T-helper 22 cell (primary cell): ENCODE data around the gene SEMA4C.
"Not testable (repeated sequence)": the region's sequence is repeated elsewhere in the genome, so short reads cannot be mapped to it uniquely, and the experiment has no call there.

ENCODE experiments used
- DNase-seq: peaks from one replicate; pipeline ENCODE4 v3.0.0-alpha.2; 2020; ENCODE audit warnings: low read depth

Gene SEMA4C

GRCh38 chr2:96866586-96866985, 3.3 kb downstream of the SEMA4C start:
- DNase-seq = no peak

GRCh38 chr2:96866149-96866548, 3.7 kb downstream of the SEMA4C start:
- no peak for DNase-seq

GRCh38 chr2:96865654-96866053, 4.2 kb downstream of the SEMA4C start:
- no peak for DNase-seq

DNA sequence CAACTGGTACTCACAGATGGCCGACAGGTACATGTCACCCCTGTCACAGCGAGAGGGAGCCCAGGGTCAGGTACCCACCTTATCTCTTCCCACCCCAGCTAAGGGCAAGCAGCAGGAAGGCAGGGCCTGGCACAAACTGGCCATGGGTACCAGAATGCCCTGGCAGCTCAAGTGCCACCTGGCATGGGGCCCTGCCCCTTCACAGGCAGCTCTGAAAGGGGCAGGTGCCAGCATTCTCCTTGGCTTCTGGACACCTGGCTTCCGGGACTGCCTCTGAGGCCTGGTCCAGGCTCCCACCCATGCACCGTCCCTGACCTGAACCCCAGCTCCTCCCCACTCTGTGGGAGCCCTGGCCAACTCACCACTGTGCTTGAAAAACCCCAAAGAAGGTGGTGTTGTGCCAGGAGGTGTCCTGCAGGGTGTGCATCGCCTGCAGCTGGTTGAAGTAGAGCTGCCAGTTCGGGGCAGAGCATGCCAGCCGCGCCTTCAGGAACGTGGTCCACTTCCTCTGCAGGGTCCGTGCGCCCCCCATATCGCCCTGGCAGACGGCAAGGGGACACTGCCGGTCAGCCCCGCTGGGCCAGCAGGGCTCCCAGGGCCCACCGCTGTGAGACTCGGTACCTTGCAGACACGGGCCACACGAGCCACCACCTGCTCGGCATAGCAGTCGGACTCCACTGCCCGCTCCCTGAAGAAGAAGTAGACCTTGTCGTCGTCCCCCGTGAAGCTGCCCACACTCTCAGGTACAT, 5.4 kb downstream of the SEMA4C start:
- DNase-seq = no peak

DNA sequence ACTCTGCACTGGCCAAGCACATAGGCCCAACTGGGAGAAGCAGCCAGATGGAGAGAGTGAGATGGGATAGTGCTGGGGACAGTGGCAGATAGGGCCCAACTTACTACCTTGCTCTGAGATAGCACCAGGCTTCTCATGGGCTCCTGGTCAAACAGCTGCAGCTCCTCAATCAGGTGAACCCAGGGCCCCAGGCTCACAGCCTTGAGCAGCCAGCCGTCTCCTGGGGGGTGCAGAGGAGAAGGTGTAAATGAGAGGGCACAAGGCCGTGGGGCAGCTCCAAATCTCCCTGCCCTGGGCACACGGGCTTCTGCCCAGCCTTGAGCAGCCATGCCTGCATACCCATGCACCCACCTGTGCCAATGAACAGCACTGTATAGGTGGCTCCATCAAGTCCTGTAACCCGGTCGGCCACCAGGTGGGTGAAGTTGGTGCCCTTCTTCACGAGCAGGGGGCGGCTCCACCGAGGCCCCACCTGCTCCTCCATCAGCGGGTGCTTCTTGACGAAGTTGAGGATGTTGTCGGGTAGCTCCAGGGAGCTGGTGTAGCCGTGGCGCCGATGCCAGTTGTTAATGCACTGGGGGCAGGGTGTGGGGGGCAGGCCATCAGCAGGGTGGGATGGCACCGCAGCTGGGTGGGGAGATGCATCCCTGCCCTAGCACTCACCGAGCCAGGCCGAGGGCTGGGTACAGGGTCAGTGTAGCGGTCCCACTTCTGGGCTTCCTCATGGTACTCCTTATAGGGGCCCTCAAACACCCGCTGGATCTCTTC, 6.1 kb downstream of the SEMA4C start:
- no peak for DNase-seq

DNA sequence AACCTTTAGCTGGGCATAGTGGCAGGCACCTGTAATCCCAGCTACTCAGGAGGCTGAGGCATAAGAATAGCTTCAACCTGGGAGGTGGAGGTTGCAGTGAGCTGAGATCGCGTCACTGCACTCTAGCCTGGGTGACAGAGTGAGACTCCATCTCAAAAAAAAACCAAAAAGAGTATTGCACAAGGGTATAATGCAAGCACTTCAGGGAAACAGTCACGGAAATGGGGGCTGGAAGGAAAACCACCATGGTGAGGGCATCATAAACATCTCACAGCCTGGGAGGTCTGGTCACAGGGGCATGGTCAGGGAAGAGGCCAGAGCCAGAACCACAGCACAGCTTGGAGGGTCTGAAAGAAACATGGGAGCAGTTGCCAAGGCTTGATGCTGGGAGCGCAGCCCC, 6.8 kb downstream of the SEMA4C start:
- not testable (repeated sequence) for DNase-seq

- no peak for DNase-seq
These were observed 8.8 kb downstream of the SEMA4C start for GRCh38 chr2:96861074-96861473.

- no peak for DNase-seq
These were observed 9.5 kb downstream of the SEMA4C start for GRCh38 chr2:96860065-96861029.

DNA sequence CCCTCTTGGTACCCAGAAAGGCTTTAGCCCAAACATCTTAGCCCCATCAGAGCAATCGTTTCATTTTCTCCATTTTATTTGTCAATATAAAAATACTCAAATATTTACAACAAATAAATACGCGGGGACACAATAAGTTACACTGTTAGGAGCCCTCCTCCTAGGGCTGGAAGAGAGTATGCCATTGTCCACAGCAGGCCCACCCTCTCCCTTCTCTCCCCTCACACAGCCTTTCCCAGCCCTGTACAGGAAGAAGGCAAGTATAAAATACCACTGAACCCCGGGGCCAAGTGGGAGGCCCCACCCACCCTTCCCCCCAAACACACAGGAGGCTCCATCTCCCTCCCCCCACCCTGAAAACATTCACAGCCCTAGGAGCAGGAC, 10.2 kb downstream of the SEMA4C start:
- DNase-seq = no peak

DNA sequence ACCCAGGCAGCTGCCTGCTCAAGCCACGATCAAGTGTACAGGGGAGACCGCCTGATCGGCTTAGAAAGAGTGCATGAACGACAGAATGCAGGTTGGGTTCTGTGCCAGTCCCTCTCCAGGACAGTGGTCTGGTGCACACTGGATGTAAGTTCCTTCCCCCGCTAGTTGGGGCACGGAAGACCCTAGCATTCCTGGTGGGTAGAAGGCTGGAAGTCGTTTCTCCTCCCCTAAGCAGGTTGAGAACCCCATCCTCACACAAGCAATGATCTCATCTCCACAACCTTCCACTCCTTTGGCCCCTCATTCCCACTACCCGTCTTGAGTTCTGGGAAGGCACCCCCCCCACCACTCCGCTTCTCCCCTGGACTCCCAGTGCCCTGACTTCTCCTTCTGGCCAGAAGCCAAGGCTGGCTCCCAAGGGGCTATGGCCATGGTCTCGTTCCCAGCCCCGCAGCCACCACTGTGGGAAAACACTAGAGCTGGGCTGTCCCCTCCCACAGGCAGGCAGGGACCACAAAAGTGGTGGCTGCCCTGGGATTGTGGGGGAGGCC, 10.7 kb downstream of the SEMA4C start:
- DNase-seq = no peak

- DNase-seq = peak; percentile 93
These were observed 12.1 kb downstream of the SEMA4C start, which contains the start of gene ANKRD39 for GRCh38 chr2:96857667-96858372. TSS of gene ANKRD39 (minus strand) at chr2:96858016. CDS start at chr2:96857987, 29 bp downstream.

- DNase-seq = no peak
These were observed 12.9 kb downstream of the SEMA4C start for GRCh38 chr2:96856776-96857666.

DNA sequence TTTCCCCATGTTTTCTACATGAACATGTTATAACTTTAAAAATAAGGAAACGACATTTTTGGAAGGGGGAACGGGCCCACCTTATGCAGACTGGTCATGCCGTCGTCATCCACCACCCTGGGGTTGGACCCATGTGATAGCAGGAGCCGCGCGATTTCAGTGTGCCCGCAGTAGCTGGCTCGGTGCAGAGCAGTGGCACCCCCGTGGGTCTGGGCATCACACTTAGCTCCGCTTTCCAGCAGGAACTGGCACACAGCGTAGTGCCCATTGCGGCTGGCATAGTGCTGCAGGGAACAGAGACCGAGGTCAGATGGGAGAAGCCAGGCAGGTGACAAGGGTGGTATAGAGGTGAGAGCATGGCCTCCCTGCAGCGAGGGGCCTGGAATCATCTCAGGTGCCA, 16.6 kb downstream of the SEMA4C start:
- no peak for DNase-seq

- DNase-seq = no peak
These were observed 17.2 kb downstream of the SEMA4C start for GRCh38 chr2:96852667-96853066.

- DNase-seq = no peak
These were observed 21.6 kb downstream of the SEMA4C start for GRCh38 chr2:96848264-96848663.

DNA sequence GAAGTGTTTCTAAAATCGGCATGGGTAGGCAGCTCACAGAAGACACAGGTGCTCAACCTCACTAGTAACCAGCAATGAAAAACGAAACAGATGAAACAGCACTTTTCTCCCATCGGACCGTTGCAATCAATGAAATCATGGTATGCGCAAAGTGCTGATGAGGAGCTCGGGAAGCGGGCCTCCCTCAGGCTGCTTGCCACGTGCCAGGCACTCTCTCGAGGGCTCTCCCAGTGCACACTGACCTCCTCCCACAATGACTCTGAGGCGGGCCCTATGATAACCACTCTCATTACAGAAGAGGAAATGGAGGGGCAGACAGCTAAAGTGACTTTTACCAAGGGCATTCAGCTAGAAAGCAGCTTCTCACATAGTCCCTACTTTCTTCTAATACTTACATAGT, 22.3 kb downstream of the SEMA4C start:
- DNase-seq = no peak

DNA sequence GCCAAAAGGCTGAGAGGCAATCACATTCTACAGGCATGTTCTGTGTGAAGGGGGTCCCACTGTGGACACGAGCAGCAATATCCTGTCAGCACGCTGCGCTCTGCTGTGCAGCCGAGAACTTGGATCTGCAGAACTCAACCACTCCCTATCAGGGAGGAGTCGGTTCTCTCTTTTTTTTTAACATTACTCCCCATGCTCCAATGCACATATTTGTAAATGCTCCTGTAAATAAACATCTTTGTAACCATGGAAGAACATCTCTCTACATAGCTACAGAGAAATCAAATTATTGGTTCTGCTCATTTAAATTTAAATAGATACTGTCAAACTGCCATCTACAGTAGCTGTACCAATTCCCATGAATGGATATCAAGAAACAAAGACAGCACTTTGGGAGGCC, 23.1 kb downstream of the SEMA4C start:
- DNase-seq = no peak

- no peak for DNase-seq
These were observed 25.5 kb downstream of the SEMA4C start for GRCh38 chr2:96844405-96844808.

GRCh38 chr2:96843538-96844268, 26.2 kb downstream of the SEMA4C start, which contains the start of gene ANKRD23:
TSS of gene ANKRD23 (minus strand) at chr2:96844021. CDS start at chr2:96843992, 29 bp downstream.
- DNase-seq = no peak
